GM23248 (cell line): Measurements from ENCODE around the gene PRXL2B.

Experiments
- EZH2 ChIP-seq: fragments of 200-600 bp; sonication (generic); IDR thresholded peaks from 2 replicates; pipeline ENCODE4 v1.6.1; 2018; ENCODE audit warnings: antibody characterized with exemption, mild to moderate bottlenecking; ENCODE audit not compliant: insufficient read depth, poor library complexity, severe bottlenecking
- EZH2phosphoT487 ChIP-seq: fragments of 200-600 bp; sonication (generic); IDR thresholded peaks from 2 replicates; pipeline ENCODE4 v1.6.1; 2018; ENCODE audit warnings: antibody characterized with exemption, moderate library complexity, mild to moderate bottlenecking, low read depth; ENCODE audit not compliant: insufficient read depth

- TF ChIP-seq EZH2 (no peak), EZH2phosphoT487 (no peak)
Observed at GRCh38 chr1:2583871-2584351, 2.7 kb upstream of the PRXL2B start.
